Progenitor cell of endocrine pancreas (in vitro differentiated cells): ENCODE measurements around the gene PXDN. TPM values are rescaled to one million over a fixed set of nuclear protein-coding genes. Genes with fewer than 3 reads are reported as not detected.

Experiments
- DNase-seq: peaks from one replicate; pipeline ENCODE4 v3.0.0; 2021; ENCODE audit warnings: low spot score; ENCODE audit not compliant: unreplicated experiment
- H3K27ac Mint-ChIP-seq: 2 replicates; pipeline ENCODE4 v1.8.0; 2021; ENCODE audit warnings: mild to moderate bottlenecking, moderate library complexity, mixed read lengths
- H3K27me3 Mint-ChIP-seq: 2 replicates; pipeline ENCODE4 v1.8.0; 2021; ENCODE audit warnings: mixed read lengths
- H3K36me3 Mint-ChIP-seq: 2 replicates; pipeline ENCODE4 v1.8.0; 2022; ENCODE audit warnings: mixed read lengths; ENCODE audit not compliant: insufficient read depth
- H3K4me1 Mint-ChIP-seq: 2 replicates; pipeline ENCODE4 v1.8.0; 2021; ENCODE audit warnings: low read depth, mixed read lengths
- H3K4me3 Mint-ChIP-seq: 2 replicates; pipeline ENCODE4 v1.8.0; 2021; ENCODE audit warnings: low read depth, mild to moderate bottlenecking, moderate library complexity, mixed read lengths
- H3K9me3 Mint-ChIP-seq: 2 replicates; pipeline ENCODE4 v1.8.0; 2021; ENCODE audit warnings: low read depth, mixed read lengths
- CTCF ChIP-seq: fragments of 200-600 bp; sonication (generic); IDR thresholded peaks from one replicate; pipeline ENCODE4 v1.5.0; 2021; ENCODE audit warnings: antibody characterized with exemption, mild to moderate bottlenecking; ENCODE audit not compliant: unreplicated experiment
- total RNA-seq: library from RNA; stranded (reverse); gene quantifications from 2 replicates; pipeline ENCODE4 v1.2.1, GENCODE V29; 2021

The PXDN gene
- total RNA-seq, 1 donor from 2014 or later: 256 TPM

- H3K36me3 Mint-ChIP-seq: no peaks in the 10 kb centered on the region
- H3K9me3 Mint-ChIP-seq: peaks cover 9% of the 10 kb centered on the region
- DNase-seq: no peak
- H3K27ac Mint-ChIP-seq: no peak overlapping the region
- no peak overlapping the region for H3K4me3 Mint-ChIP-seq
- H3K4me1 Mint-ChIP-seq: peaks cover 2% of the 10 kb centered on the region
- no peak for TF ChIP-seq CTCF
- peaks cover 16% of the 10 kb centered on the region for H3K27me3 Mint-ChIP-seq
Measured at GRCh38 chr2:1755436-1756191, 11.3 kb upstream of the PXDN start.

GRCh38 chr2:1754461-1755170 is 10.3 kb upstream of the PXDN start:
- Mint-ChIP-seq H3K4me3 (no peak overlapping the region), H3K27ac (no peak overlapping the region), H3K4me1 (peaks cover 2% of the 10 kb centered on the region), H3K27me3 (peaks cover 20% of the 10 kb centered on the region), H3K36me3 (no peaks in the 10 kb centered on the region), H3K9me3 (peaks cover 9% of the 10 kb centered on the region)
- no peak for DNase-seq
- TF ChIP-seq CTCF: no peak

GRCh38 chr2:1754046-1754445 is 9.7 kb upstream of the PXDN start:
- Mint-ChIP-seq H3K4me1 (peaks cover 2% of the 10 kb centered on the region), H3K27ac (no peak overlapping the region), H3K27me3 (peaks cover 25% of the 10 kb centered on the region), H3K36me3 (no peaks in the 10 kb centered on the region), H3K9me3 (peaks cover 9% of the 10 kb centered on the region), H3K4me3 (no peak overlapping the region)
- no peak for TF ChIP-seq CTCF
- DNase-seq: no peak

- DNase-seq: no peak
- TF ChIP-seq CTCF: no peak
- no peaks in the 10 kb centered on the region for H3K36me3 Mint-ChIP-seq
- no peak overlapping the region for H3K4me3 Mint-ChIP-seq
- peaks cover 2% of the 10 kb centered on the region for H3K4me1 Mint-ChIP-seq
- no peak overlapping the region for H3K27ac Mint-ChIP-seq
- peaks cover 37% of the 10 kb centered on the region for H3K27me3 Mint-ChIP-seq
- H3K9me3 Mint-ChIP-seq: peaks cover 9% of the 10 kb centered on the region
Measured at GRCh38 chr2:1752751-1753150, 8.4 kb upstream of the PXDN start.

GRCh38 chr2:1751767-1752725 is 7.7 kb upstream of the PXDN start:
- Mint-ChIP-seq H3K27ac (no peak overlapping the region), H3K27me3 (peaks cover 42% of the 10 kb centered on the region), H3K4me3 (no peak overlapping the region), H3K4me1 (peaks cover 2% of the 10 kb centered on the region), H3K9me3 (peaks cover 9% of the 10 kb centered on the region), H3K36me3 (no peaks in the 10 kb centered on the region)
- TF ChIP-seq CTCF: no peak
- DNase-seq: no peak
